Measurements from ENCODE around the gene TNRC6B.
"Not testable (repeated sequence)": the region's sequence is repeated elsewhere in the genome, so short reads cannot be mapped to it uniquely, and the experiment has no call there.

Gene TNRC6B

DNA sequence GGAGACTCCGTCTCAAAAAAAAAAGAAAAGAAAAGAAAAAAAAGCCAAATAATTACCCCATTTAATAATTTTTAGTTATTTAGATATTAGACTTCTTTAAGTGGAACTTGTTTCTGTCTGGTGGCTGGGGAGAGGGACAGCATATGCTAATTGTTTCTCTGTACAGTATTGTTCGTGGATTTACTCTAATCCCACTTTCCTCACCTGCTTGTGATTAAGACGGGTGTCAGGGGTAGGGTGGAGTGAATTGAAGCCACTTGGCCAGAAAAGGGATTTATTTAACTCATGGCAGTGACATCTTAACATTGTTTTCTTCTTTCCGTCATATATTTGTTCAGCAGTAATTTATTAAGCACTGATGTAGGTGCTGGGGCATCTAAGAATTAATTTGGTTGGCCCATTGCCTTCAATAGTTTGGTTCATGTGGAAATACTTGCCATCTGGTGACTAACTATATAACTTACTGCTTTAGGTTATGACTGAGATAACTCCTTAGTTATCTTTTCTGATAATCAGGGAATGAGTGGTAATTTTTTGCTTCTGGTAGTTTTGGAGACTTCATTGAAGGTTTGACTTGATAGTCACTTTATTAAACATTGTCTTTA, 4.6 kb downstream of the TNRC6B start:
- DNase-seq = no peak

DNA sequence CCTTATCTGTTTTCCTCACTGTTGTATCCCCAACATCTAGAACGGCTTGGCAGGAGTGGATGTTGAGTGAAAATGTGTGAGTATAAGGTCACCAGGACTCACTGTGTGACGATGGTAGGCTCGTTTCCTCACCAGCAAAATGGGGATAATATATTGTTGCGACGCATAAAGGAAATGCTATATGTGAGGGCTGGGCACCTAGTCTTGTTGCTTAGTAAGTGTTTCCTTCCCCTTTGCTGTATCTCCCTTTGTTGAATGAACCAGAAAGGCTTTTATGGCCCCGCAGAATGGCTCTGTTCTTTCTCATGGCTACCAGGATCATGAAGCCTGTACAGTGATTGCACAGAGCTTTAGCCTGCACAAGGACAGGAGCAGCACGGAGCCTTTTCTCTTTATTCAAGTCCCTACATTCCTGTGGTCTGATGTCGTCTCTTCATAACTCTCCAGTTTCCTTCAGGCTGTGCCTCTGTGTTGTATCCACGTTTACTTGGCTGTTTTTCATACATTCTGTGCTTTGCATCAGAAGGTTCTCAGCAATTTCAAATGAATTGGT, 5.4 kb downstream of the TNRC6B start:
- no peak for DNase-seq

DNA sequence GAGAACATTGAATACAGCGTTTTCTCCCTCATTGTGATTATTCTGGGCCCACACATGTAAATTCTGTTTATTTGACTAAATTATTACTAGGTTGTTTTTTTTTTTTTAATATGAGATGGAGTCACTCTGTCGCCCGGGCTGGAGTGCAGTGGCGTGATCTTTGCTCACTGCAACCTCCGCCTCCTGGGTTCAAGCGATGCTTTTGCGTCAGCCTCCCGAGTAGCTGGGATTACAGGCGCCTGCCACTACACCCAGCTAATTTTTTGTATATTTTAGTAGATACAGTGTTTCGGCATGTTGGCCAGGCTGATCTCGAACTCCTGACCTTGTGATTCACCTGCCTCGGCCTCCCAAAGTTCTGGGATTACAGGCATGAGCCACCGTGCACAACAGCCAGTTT, 5.9 kb downstream of the TNRC6B start:
- DNase-seq = not testable (repeated sequence)

DNA sequence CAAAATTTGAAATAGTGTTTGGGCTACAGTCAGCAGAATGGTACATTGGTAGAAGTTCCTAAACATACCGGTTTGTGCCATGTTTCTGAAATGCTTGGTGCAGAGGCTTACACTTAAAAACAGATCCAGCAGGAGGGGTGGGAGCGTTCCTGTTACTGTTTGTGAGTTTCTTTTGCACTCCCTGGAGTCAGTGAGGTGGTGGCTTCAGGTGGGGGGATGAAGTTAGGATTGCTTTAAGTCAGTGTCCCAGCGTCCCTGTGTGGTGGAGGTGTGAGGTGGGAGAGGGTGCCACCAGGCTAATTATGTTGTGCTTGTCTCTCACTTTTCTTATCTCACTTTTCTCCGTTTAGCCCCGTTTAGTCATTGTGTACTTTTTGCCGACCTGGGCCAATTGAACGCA, 9.7 kb downstream of the TNRC6B start:
- no peak for DNase-seq

DNA sequence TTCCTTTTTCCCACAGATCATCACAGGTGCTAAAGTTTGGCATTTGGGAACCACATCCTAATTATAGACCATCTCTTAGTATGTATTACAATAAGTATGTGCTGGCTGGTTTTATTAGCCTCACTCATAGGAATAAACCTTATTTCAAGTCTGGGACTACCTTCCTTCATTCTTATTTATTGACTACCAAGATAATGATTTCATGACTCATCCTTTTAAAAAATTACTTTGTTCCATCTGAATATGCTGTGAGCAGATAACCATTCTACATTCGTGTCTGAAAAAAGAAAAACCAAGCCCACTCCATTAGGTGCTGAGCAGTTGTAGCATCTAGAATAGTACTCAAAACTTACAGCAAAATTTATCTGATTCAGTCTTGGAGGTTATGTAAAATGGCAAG, 12.3 kb downstream of the TNRC6B start:
- DNase-seq = no peak

DNA sequence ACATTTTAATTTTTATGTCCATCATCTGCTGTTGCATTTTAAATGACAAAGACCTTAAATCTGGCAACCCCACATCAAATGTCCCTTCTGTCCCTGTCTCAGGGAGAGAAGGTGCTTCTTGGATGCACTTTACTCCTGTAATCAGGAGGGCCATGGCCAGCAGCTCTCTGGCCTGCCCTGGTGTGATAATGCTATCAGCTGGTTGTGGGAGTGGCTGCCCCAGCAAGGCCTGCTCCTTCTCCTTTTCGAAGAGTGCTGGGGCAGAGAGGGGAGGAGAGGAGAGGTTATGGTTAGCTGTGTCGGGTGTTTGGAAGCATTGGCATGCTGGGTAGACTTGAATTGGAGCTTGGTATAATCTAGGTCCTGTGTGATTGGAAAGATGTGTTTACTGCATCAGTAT, 12.8 kb downstream of the TNRC6B start:
- DNase-seq = no peak

DNA sequence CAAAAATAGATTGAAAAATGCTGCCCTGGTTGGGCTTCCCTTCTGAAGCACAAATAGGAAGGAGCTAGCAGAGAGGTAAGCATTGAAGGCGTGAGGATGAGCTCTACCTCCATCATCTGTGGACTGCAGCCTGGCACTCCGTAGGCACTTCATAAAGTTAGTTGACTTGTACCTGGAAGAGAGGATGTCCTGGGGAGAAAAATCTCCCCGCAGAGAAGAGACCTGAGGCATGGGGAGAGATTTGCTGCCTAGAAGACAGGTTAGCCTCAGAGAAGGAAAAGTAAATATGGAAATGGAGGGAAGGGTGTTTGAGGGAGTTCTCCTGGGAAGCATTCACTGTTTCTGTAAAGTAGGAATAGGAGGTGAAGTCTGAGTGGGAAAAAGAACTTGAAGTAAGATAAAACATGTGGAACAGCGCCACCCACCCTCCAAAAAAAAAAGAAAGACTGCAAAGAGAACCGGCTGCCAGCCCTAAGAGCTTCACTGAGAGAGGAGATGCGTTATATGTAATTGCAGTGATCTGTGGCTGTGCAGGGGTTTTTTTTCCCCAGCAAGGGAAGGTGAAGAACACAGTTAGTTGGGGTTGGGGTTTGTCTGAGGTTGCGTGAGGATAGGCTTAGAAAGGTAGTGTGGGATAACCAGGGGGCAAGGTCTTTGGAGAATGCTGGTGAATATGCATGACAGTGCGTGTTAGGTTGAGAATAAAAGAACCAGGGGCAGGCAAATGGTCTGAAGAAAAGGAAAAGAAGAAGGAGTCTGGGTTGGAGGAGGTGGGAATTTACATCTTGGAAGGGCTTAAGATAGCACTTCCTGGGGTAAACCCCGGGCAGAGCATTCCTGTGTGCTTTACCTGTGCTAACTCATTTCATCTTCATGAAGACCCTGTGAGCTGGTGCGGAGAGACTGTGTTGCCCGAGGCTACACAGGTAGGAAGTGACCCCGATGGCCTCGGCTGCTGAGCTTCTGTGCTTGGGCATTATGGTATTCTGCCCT, 16.0 kb downstream of the TNRC6B start:
- no peak for DNase-seq

DNA sequence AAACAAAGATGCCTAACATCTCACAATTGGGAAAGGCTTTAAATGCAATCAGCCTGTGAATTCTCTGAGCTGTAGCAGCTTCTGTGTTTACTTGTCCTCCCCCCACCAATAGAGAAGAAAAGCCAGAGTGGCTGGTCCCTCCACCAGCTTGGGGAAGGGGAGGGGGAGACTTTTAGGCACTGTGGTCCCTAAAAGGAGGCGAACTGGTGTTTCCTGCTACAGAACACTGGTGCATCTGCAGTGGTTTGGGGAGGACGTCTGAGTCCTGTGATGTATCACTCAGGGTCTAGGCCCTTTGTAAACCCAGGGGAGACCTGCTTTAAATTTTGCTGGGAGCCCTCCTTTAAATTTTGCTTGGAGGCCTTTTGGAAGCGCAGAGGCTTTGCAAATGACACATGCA, 16.9 kb downstream of the TNRC6B start:
- DNase-seq = no peak

DNA sequence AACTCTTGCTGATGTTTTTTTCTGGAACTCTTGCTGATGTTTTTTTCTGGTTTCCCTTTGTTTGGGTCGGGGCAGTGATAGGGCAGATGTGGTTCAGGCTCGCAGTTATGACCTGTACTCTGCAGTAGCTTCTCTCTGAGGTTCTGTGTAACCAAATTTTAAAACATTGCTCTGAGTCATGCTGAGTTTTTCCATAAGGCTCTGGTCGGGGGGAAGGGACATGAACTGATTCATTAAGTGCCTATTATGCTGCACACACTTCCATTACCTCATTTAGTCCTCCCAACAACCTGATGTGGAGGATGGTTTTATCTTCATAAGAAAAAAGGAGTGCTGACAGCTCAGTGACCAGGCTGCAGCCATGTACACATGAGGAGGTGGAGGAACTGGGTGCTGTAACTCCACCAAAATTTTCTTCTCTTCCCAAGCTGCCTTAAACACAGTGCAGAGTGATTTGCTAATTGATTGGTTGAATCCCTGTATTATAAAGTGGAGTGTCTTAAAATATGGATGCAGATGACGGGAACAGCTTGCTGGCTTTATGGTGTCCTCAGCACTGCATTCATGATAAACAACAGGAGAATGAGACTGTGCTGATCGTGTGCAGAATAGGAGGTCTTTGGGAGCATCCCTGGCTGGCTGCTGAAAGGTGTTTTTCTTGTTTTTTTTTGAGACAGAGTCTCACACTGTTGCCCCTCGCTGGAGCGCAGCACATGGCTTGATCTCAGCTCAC, 19.1 kb downstream of the TNRC6B start:
- DNase-seq = no peak

DNA sequence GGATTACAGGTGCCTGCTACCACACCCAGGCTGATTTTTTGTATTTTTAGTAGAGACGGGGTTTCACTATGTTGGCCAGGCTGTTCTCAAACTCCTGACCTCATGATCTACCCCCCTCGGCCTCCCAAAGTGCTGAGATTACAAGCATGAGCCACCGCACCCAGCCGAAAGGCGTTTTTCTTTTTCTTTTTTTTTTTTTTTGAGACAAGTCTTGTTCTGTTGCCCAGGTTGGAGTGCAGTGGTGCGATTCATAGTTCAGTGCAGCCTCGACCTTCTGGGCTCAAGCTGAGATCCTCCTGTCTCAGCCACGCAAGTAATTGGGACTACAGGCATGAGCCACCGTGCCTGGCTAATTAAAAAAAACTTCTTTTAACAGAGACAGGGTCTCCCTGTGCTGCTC, 19.7 kb downstream of the TNRC6B start:
- not testable (repeated sequence) for DNase-seq

DNA sequence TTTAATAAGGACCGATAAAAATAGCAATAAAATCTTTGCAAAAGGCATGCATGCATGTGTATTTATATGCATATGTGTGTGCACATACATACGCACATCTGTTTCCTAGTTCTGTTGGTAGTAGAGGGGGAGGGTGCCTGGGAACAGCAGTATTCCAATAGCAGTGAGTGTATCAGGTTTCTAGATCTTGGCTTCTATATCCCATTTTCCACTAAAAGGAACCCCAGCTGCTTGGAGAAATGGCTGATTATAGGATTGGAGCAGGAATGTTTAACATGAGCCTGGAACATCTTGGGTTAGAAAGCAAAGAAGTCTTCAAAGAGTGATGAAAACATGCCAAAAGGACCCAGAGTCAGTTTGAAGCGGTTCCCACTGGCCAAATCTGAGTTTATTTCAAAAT, 21.0 kb downstream of the TNRC6B start:
- DNase-seq = no peak

DNA sequence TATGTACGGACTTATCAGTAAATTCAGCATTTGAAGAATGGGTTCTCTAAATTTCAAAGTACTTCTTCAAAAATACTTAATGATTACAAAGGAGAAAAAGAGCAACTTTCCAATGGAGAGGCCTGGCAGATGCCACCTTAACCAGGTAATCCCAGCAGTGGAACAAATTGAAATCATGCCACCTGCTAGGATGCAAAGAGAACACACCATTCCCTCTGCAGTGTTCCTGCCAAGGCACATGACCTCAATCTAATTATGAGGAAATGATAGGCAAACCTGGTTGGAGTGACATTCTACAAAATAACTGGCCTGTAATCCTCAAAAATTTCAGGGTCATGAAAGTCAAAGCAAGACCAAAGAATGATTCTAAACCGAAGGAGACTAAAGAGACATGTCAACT, 21.5 kb downstream of the TNRC6B start:
- DNase-seq = no peak

DNA sequence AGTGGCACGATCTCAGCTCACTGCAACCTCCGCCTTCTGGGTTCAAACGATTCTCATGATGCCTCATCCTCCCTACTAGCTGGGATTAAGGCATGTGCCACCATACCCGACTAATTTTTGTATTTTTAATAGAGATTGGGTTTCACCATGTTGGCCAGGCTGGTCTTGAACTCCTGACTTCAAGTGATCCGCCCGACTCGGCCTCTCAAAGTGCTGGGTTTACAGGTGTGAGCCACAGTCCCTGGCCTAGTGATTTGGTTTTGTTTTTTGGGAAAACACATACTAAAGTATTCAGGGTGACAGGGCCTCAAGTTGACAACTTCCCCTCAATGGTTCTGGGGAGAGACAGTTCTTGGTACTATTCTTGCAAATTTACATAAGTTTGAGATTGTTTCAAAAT, 22.1 kb downstream of the TNRC6B start:
- no peak for DNase-seq

DNA sequence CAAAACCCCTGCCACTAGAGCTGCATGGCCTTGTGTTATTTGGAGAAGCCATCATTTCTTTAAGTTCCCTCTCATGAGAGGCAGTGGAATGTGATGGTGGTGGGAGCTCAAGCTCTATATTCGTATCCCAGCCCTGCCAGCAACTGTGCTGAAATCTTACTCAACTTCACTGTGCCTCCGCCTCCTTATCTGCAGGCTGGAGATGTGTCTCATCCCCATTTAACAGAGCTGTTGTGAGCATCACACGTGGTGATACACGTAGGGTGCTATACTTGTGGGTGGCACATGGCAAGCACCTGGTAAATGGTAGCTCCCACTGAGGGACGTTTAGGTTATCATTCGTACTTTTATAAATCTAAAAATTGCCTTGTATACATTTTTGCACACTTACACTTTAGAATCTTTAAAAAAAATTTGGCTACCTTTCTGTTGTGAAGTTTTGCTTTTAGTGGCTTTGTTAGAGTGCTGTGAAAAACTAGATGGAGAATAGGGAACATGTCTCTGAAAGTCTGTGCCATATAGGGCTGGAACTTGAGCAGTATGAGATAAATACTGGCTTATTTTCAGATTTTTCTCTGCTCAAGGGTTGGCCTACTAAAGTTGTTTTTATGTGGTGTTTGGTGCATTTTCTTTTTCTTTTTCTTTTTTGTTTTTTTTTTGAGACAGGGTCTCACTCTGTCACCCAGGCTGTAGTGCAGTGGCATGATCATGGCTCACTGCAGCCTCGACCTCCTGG, 23.2 kb downstream of the TNRC6B start:
- no peak for DNase-seq

DNA sequence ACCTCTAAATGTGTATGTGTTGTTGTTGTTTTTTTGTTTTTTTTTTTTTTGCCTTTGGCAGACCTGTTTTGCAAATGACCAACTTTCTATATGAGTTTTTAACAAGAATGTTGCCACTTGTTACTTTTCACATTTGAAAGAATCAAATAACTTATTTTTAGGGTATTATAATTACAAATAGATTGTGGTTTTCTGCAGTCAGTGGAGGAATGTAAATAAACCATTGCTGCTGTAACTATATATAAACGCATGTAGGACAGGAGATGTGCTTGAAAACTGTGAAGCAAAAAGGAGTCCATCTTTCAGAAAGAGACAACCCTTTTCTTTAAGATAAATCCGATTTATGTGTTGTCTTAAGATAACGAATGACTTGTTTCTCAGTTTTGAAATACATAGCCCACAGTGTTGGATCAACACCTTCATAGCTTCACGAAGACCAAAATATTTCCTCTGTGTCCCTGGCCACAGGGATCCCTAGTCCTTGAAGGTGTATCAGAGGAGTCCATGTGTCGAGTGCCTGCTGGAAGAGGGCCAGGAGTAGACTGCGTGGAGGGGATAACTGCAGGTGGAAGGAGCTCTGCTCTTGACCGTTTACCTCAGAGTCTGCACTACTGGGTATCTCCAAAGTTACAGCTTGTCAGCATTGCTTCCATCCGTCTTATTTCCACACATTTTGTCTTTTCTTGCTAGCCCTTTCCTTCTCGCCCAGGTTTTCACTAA, 24.7 kb downstream of the TNRC6B start:
- DNase-seq = no peak

DNA sequence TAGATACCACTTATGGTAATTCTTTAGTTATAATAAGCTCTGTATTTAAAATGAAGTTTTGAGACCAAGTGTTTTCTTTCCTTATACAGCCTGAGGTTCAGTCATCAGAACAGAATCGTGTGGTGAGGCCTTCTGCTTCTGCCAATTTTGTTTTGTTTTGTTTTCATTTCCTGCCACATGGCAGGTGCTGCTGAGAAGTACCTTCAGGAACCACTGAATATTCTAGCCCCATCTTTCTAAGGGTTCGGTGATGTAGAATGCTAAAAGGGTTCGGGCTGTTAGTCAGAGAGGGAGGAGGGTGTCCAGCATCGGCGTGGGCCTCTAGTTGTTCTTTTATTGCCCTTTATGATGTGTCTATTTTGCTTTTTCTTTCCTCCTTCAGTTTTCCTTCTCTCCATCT, 25.8 kb downstream of the TNRC6B start:
- DNase-seq = peak; percentile 11

DNA sequence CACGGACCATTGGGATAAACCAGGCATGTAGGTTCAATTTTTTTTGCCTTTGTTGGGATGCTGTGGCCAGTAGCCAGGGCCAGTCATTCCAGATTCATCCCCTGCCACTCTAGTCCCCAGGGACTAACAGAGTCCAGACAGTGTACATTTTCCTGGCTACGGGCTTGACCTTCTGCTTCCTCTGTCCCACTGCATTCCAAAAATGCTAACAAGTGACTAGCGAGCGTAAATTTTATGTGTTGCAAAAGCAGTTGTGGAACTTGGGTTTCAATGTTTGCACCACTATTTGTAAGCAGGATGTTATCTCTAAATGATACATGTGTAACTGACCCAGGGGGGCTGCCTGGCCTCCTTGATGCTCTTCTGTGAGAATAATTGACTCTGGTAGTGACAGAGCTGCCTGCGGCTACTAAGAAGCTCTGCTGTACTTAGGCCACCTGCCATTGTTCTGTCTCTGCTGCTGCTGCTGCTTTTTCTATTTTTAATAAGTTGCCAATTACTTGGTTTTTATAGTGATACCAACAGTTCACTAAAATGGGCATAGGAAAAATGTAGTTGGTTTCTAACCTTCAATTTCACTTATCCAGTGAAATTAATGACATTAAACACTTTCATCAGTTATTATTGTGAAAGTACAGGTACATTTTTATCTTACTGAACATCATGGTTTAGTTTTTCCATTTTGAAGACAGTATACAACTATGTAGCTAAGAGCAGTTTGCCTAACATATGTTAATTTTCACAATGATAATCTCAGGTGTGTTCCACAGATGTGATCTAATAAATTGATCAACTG, 26.8 kb downstream of the TNRC6B start:
- no peak for DNase-seq

DNA sequence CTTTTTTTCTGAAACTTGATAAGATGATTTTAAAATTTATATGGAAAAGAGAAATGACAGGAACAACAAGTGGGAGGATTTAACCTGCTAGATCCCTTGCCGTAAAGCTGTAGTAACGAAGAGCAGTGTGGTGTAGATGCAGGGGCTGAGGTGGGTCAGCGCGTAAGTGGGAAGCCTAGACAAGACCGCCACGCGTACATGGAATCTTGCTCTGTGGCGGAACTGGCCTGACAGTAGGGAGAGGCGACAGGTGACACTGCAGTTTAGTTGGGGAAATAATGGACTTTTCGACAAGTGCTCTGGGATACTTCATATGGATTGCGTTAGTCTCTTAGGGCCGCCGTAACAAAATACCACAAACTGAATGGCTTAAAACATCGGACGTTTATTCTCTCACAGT, 28.8 kb downstream of the TNRC6B start:
- DNase-seq = no peak

DNA sequence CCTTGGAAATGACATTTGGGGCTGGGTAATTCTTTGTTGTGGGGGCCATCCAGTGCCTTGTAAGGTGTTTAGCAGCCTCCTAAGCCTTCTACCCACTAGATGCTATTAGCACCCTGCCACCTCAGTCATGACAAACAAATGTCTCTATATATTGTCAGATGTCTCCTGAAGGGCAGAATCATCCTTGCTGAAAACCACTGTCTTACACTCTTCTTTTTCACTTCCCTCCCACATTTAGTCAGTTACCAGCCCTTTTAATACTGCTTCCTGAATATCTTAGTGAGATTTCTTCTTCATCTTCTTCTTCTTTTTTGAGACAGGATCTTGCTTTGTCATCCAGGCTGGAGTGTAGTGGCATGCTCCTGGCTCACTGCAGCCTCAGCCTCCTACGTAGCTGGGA, 33.1 kb downstream of the TNRC6B start:
- DNase-seq = no peak

DNA sequence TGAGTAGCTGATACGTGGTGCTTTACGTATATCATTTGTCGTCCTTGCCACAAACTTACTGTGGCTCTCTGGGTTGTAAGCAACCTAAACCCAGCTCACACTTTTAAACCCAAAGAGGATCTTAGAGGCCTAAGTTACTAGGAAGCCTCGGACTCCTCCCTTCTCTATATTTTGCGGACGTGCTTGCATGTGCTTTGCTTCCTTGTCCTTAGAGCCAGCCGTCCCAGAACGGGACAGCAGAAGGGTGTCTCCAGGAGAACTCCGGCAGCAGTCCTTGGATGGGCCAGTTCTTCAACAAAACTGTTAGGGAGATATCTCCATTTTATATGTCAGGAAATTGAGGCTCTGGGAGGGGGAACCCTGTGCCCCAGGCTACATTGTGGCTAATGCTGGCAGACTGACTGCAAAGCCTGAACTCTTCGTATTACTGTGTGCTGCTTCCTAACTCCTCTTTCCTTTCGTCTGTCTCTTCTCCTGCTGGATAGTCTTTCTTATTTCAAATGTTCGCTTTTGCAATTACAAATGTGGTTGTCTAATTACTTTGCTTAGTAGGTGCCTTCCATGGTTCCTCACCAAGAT, 33.8 kb downstream of the TNRC6B start:
- no peak for DNase-seq

DNA sequence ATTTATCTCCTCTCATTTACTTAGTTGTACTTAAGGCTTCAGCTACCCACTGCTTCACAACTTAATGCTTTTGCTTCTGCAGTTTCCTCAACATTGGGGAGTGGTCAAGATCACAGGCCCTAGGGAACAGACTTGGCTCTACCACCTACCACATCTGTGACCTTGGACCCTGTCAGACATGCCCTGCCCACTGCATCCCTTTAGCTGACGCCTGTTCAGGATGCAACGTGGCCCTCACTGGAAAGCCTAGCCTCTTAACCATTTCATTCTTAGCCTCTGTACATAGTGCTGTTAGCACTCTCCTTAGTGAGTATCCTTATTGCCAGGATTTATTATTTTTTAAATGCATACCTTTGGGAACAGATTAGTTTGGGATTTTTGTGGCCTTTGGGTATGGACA, 34.4 kb downstream of the TNRC6B start:
- DNase-seq = no peak

Data from activated CD4-positive, alpha-beta T cell treated with anti-CD3 and anti-CD28 coated beads, Interleukin-2, amount 50 U/mL, for 1 hour (primary cell).